ENCODE results near the gene HES7. TPM values are rescaled to one million over a fixed set of nuclear protein-coding genes. Genes with fewer than 3 reads are reported as not detected.
"Not testable (repeated sequence)": the region's sequence is repeated elsewhere in the genome, so short reads cannot be mapped to it uniquely, and the experiment has no call there.

Gene HES7
- polyA plus RNA-seq (2012; ENCODE audit: missing spikeins) = 0.21 TPM

GRCh38 chr17:8123695-8124349, at the start of gene HES7:
Gene HES7, minus strand, starts transcription at chr17:8124106. Its CDS starts 22 bp downstream, at chr17:8124084.
- FAIRE-seq (no peak), DNase-seq (ENCODE audit: insufficient read length) (no peak)
- no peak for TF ChIP-seq POLR2AphosphoS5 (IDR thresholded peaks at IDR 0.05; ENCODE audit: low read depth, low read length)
- no peak for TF ChIP-seq POLR2A (IDR thresholded peaks at IDR 0.05; ENCODE audit: low read depth, low read length)
- TF ChIP-seq TAF1 (IDR thresholded peaks at IDR 0.05; ENCODE audit: borderline replicate concordance, low read depth, low read length) = no peak

DNA sequence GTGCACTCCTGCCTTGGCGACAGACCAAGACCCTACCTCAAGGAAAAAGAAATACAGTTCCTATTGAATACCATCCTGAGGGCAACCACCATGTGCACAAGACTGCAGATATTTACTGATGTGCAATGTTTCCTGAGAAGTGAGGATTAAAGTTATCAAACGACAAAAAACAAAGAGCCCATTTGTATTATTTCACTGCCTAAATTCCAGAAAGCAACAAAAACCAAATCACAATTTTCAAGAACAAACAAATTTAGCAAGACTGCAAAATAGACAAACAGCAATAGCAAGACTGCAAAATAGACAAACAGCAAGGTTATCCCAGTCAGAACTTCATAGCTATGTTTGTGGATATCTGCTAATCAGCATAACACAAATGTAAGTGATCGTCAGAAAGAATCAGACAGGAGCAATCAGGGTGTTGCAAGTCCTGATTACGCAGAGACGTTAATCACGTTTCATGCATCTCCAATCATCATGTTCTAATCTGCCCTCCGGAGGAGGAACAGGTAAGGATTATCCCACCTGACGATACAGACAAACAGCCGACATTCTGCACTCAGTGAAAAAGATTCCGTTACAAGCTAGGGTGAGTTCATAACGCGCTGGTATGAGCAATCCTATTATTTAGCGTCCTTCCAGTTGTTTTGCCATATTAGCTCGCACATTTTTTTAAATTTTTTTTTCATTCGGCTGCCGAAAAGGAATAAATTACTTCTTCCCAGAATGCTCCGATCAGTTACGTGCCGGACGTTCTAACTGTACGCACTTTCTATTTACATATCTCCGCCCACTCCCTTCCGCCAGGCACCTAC, 49.4 kb upstream of the HES7 start:
- TF ChIP-seq POLR2A (IDR thresholded peaks at IDR 0.05; ENCODE audit: low read depth, low read length) = peak; percentile 100
- TF ChIP-seq POLR2AphosphoS5 (IDR thresholded peaks at IDR 0.05; ENCODE audit: low read depth, low read length) = peak; percentile 100
- TF ChIP-seq TAF1 (IDR thresholded peaks at IDR 0.05; ENCODE audit: borderline replicate concordance, low read depth, low read length) = peak; percentile 56; the same call in 1 of the 2 replicates
- FAIRE-seq (peak; percentile 86), DNase-seq (ENCODE audit: insufficient read length) (no peak)

DNA sequence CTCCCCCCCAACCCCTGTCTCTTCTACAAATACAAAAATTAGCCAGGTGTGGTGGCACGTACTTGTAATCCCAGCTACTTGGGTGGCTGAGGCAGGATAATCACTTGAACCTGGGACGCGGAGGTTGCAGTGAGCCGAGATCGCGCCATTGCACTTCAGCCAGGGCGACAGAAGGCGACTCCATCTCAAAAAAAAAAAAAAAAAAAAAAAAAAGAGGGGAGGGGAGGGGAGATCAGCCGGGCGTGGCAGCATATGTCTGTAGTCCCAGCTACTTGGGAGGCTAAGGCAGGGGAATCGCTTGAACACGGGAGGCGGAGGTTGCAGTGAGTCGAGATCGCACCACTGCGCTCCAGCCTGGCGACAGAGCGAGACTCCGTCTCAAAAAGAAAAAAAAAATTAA, 46.3 kb upstream of the HES7 start:
- not testable (repeated sequence) for FAIRE-seq

DNA sequence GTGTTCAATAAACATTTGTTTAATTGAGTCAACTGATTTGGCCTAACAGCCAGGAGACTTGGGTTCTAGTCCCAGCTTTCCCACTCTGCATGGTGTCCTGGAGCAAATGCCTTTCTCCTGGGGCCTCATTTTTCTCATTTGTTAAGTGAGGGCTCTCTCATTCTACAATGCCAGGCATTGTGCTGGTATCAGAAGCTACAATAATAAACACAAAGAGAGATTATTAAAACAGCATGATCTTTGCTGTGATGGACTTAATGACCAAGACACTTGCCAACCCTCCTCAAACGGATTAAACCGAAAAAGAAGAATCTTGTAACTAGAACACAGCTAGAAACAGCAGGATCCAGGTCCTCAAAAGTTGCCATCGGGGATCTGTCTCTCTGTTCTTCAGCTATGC, 43.6 kb upstream of the HES7 start:
- FAIRE-seq (no peak), DNase-seq (ENCODE audit: insufficient read length) (no peak)
- TF ChIP-seq POLR2A (IDR thresholded peaks at IDR 0.05; ENCODE audit: low read depth, low read length) (no peak), POLR2AphosphoS5 (IDR thresholded peaks at IDR 0.05; ENCODE audit: low read depth, low read length) (no peak), TAF1 (IDR thresholded peaks at IDR 0.05; ENCODE audit: borderline replicate concordance, low read depth, low read length) (no peak)

More for the DNA sequence above, 46.3 kb upstream of the HES7 start:
- DNase-seq (ENCODE audit: insufficient read length) = not testable (repeated sequence)

GRCh38 chr17:8166731-8167130, 42.8 kb upstream of the HES7 start:
- no peak for FAIRE-seq
- no peak for TF ChIP-seq POLR2A (IDR thresholded peaks at IDR 0.05; ENCODE audit: low read depth, low read length)
- TF ChIP-seq POLR2AphosphoS5 (IDR thresholded peaks at IDR 0.05; ENCODE audit: low read depth, low read length) = no peak
- TF ChIP-seq TAF1 (IDR thresholded peaks at IDR 0.05; ENCODE audit: borderline replicate concordance, low read depth, low read length) = no peak
- no peak for DNase-seq (ENCODE audit: insufficient read length)

DNA sequence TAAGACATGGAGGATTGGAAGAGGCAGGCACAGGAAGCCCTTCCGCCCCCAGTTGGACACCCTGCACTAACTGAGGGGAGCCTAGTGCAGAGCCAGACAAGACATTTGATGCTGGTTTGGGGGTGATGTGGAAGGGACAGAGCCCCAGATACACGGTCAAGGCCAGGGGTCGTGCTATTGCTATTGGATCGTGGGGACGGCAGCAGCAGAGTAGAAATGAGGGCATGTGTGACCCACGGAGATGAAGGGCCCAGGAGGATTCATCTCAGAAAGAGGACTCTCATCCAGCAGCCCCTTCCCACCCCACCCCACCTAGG, 40.9 kb upstream of the HES7 start:
- FAIRE-seq (no peak), DNase-seq (ENCODE audit: insufficient read length) (no peak)
- TF ChIP-seq POLR2AphosphoS5 (IDR thresholded peaks at IDR 0.05; ENCODE audit: low read depth, low read length) (no peak), TAF1 (IDR thresholded peaks at IDR 0.05; ENCODE audit: borderline replicate concordance, low read depth, low read length) (no peak), POLR2A (IDR thresholded peaks at IDR 0.05; ENCODE audit: low read depth, low read length) (no peak)

GRCh38 chr17:8163978-8164814, 40.3 kb upstream of the HES7 start:
- FAIRE-seq (peak; percentile 68), DNase-seq (ENCODE audit: insufficient read length) (no peak)
- TF ChIP-seq POLR2A (IDR thresholded peaks at IDR 0.05; ENCODE audit: low read depth, low read length) (no peak), TAF1 (IDR thresholded peaks at IDR 0.05; ENCODE audit: borderline replicate concordance, low read depth, low read length) (no peak), POLR2AphosphoS5 (IDR thresholded peaks at IDR 0.05; ENCODE audit: low read depth, low read length) (no peak)

GRCh38 chr17:8162997-8163977, 39.4 kb upstream of the HES7 start:
- FAIRE-seq (no peak), DNase-seq (ENCODE audit: insufficient read length) (no peak)

GRCh38 chr17:8162233-8162996, 38.5 kb upstream of the HES7 start, which contains the start of gene VAMP2:
Gene VAMP2, minus strand, starts transcription at chr17:8162948. Its CDS starts 69 bp downstream, at chr17:8162879.
- FAIRE-seq (peak; percentile 90), DNase-seq (ENCODE audit: insufficient read length) (peak; percentile 83)
- TF ChIP-seq TAF1 (IDR thresholded peaks at IDR 0.05; ENCODE audit: borderline replicate concordance, low read depth, low read length) (peak; percentile 50; the same call in 1 of the 2 replicates), POLR2A (IDR thresholded peaks at IDR 0.05; ENCODE audit: low read depth, low read length) (peak; percentile 84; the same call in 1 of the 2 replicates), POLR2AphosphoS5 (IDR thresholded peaks at IDR 0.05; ENCODE audit: low read depth, low read length) (0 out of 2 replicates have a peak, but pooled peaks have one; percentile 54)

More at GRCh38 chr17:8162997-8163977, 39.4 kb upstream of the HES7 start:
- no peak for TF ChIP-seq POLR2A (IDR thresholded peaks at IDR 0.05; ENCODE audit: low read depth, low read length)
- 0 out of 2 replicates have a peak, but pooled peaks have one; percentile 5 for TF ChIP-seq POLR2AphosphoS5 (IDR thresholded peaks at IDR 0.05; ENCODE audit: low read depth, low read length)
